ENCODE data around the gene CNTN5.

DNA sequence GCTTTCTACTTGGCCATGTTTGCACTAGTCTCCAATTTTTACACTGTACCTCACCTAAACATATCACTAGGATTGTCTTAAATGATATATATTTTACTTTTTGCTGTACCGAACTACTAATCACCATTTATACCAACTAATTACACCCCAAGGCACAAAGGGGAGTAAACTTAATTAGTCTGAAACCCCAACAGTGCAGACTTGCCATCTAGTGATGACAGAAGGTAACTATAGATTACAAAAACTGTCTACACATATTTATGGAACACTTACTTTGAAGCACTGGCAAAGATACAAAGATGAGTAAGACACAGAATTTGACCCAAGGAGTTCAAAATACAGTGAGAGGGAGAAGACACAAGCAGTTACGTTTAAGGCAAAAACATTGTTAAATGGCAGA lies 139.7 kb downstream of the CNTN5 start:
- TF ChIP-seq POLR2A (IDR thresholded peaks at IDR 0.05; ENCODE audit: low read length) (no peak), GATA1 (IDR thresholded peaks at IDR 0.05; ENCODE audit: low read depth, low read length) (no peak)
